Activated CD4-positive, alpha-beta T cell treated with anti-CD3 and anti-CD28 coated beads, Interleukin-2, amount 50 U/mL, for 1 hour (primary cell): ENCODE results near the gene HPS6.
"Not testable (repeated sequence)": the region's sequence is repeated elsewhere in the genome, so short reads cannot be mapped to it uniquely, and the experiment has no call there.

Experiments
- DNase-seq: peaks from one replicate; pipeline ENCODE4 v3.0.0-alpha.2; 2020

The HPS6 gene

GRCh38 chr10:102064868-102065560 lies at the start of gene HPS6:
HPS6 (plus strand) TSS chr10:102065349; CDS start chr10:102065475, 126 bp downstream.
- peak; percentile 83 for DNase-seq

DNA sequence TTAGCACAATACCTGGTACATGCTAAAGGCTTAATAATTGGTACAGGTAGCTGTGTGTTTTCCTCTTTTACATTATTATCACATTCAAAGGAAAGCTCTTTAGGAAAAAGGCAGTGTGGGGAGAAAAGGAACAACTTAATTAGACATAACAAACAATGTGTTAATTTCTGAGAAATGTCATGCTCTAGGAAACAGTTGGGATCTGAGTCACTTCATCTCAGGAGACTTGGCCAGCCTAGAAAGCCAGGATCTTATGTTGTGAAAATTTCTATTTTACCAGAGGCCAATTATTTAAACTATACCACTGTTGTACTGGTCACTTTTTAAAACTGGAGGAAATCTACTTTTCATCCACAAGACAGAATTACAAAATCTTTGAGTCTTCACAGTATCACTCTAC lies 48.7 kb upstream of the HPS6 start:
- DNase-seq: no peak

DNA sequence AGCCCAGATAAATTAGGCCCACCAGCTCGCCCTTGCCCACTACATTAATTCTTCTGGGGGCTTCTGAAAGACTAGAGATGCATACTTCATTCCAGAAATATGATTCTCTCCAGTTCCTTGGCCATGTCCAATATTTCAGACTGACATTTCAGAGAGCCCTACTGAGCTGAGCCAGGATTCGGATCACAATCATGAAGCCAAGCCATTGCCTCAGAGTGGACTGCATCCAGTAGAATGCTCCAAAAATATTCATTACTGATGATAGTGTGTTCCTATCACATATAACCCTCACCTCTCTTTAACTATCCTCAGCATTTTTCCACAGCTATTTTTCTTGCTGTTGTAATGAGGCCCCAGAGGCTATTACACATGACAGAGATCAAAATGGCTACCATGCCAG lies 47.9 kb upstream of the HPS6 start:
- DNase-seq: no peak

- DNase-seq: no peak
These were observed 44.2 kb upstream of the HPS6 start for GRCh38 chr10:102020938-102021337.

DNA sequence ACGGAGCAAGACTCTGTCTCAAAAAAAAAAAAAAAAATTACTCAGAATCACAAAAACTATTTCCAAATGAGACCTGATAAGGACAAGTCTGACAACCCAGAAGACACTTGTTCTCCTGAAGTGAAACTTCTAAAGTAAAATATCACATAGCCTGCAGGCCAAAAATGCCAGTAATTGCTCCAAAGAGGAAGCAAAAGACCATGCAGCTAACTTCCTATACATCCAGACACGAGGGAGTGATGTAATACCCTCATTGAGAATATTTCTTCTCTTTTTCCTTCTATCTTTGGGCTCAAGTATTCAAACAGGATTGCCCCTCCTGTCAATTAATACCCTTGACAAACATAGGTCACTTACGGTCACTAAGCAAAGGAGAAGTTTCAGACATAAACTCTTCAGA lies 40.4 kb upstream of the HPS6 start:
- DNase-seq: no peak

DNA sequence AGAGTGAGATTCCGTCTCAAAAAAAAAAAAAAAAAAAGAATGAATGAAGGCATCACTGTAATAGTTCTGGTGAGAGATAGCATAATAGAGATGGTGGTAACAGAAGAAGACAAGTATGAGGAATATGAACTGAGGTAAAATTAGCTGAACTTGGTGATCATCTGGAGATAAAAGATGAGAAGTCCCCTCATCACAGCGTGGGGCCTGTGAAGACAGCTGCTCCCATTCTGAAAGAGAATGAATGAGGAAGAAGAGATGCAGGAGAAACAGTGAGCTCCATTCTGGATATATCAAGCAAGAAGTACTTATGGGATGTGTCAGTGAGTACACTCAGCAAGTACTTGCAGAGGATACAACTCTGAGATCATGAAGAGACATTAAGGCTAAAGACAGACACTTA lies 37.9 kb upstream of the HPS6 start:
- no peak for DNase-seq

GRCh38 chr10:102033787-102034186 lies 31.4 kb upstream of the HPS6 start:
- no peak for DNase-seq

DNA sequence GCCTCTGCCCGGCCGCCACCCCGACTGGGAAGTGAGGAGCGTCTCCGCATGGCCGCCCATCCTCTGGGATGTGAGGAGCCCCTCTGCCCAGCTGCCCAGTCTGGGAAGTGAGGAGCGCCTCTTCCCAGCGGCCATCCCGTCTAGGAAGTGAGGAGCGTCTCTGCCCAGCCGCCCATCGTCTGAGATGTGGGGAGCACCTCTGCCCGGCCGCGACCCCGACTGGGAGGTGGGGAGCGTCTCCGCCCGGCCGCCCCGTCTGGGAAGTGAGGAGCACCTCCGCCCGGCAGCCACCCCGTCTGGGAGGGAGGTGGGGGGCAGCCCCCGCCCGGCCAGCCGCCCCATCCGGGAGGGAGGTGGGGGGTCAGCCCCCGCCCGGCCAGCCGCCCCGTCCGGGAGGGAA lies 29.3 kb upstream of the HPS6 start:
- DNase-seq: not testable (repeated sequence)

DNA sequence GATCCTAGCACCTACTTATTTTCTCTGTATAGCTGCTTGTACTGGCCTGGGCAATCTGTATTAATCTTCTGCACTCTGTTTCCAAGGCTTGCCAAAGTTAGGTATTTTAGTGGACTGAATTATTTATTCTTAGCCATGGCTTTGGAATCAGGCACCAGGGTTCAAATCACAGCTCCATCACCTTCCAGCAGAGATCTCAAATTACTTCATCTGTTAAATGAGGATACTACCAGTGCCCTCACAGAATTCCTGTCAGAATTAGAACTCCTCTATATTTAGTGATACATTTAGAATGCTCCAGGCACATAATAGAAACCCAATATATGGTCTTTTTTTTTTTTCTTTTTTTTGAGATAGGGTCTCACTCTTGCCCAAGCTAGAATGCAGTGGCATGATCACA lies 26.7 kb upstream of the HPS6 start:
- DNase-seq: no peak

GRCh38 chr10:102040305-102041050 lies 24.7 kb upstream of the HPS6 start:
- no peak for DNase-seq

DNA sequence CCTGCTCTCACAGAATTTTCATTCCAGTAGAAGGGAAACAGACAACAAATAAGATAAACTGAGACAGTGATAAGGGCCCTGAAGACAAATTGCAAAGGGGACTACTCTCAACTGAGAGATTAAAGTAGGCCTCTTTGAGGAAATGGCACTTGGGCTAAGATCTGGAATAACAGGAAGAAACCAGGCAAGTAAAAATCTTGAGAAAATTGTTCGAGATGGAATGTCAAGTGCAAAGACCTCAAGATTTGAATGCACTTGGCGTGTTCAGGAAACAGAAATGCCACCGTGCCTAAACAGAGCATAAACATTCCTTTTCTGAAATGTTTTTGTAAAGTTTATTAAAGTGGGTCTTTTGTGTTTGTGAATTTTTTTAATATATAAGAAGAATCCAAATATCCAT lies 19.9 kb upstream of the HPS6 start:
- no peak for DNase-seq

- no peak for DNase-seq
These were observed 19.1 kb upstream of the HPS6 start for GRCh38 chr10:102046095-102046494.

GRCh38 chr10:102054881-102055646 lies 10.1 kb upstream of the HPS6 start:
- DNase-seq: not testable (repeated sequence)

- peak; percentile 83 for DNase-seq
These were observed 9.3 kb upstream of the HPS6 start, which contains the start of gene ARMH3 for GRCh38 chr10:102055647-102056419. ARMH3 (minus strand) TSS chr10:102056173; CDS start chr10:102040114, 16,059 bp downstream.

DNA sequence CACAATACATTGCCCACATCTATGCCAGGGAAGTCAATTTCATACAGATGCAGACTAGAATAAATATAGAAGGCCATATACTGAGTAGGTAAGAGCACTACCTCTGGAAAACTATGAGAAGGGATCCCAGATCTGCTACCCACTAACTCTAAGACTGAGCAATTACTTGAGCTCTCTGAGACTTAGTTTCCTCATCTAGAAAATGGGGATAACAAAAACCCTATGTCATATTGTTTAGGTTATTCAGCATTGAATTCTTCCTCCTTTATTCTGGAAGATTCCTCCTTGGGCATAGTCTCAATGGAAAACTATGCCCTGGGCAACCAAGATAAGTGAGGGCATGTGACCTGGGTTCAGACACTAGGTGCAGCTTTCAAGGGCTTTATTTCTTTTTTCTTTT lies 5.2 kb upstream of the HPS6 start:
- no peak for DNase-seq

DNA sequence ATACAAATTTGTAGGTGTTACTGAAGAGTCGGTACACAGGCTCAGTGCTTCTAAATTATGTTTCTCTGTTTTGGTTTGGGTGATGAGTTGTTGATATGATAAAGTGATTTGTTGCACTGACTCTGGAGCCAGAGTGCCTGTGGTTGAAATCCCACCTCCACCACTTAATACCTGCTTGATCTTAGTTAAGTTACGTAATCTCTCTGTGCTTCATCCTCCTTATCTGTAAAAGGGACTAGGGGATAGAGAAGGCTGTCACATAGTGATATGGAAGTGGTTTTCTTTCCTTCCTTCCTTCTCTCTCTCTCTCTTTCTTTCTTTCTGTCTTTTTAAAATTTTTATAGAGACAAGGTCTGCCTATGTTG lies 664 bp upstream of the HPS6 start:
- no peak for DNase-seq

- DNase-seq: peak; percentile 6
These were observed 631 bp downstream of the HPS6 start for GRCh38 chr10:102065561-102066398.

DNA sequence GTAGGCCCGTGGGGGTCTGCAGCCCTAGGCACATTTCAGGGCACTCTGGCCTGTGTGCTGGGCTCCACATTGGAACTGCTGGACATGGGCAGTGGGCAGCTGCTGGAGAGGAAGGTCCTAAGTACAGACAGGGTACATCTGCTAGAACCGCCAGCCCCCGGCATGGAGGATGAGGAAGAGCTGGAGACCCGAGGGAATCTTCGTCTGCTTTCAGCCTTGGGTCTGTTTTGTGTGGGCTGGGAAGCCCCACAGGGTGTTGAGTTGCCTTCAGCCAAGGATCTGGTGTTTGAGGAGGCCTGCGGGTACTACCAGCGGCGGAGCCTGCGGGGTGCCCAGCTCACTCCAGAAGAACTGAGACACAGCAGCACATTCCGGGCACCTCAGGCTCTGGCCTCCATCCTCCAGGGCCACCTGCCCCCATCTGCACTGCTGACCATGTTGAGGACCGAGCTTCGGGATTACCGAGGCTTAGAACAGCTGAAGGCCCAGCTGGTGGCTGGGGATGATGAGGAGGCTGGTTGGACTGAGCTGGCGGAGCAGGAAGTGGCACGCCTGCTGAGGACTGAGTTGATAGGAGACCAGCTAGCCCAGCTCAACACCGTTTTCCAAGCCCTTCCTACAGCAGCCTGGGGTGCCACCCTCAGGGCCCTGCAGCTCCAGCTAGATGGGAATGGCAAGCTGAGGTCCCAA lies 1.4 kb downstream of the HPS6 start:
- no peak for DNase-seq

GRCh38 chr10:102067091-102067916 lies 2.2 kb downstream of the HPS6 start:
- no peak for DNase-seq

DNA sequence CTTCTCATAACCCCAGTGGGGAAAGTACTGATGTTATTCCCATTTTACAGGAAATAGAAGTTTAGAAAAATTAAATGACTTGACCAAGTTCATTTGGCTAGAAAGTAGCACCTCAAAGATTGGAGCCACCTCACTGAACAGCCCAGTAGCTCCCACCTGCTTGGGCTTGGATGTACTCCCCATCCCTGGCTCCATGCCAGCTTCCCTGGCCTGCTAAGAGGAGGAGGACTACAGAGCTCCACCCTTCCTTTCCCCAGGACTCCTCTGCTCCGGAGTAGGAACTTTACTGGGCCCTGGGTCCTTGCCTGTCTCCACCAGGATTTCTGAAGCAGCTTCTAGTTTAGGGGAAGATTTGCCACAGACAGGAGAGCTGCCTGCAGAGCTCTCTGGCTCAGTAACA lies 3.1 kb downstream of the HPS6 start:
- no peak for DNase-seq
